Measurements from ENCODE around the gene MTCL1.

MTCL1 gene

DNA sequence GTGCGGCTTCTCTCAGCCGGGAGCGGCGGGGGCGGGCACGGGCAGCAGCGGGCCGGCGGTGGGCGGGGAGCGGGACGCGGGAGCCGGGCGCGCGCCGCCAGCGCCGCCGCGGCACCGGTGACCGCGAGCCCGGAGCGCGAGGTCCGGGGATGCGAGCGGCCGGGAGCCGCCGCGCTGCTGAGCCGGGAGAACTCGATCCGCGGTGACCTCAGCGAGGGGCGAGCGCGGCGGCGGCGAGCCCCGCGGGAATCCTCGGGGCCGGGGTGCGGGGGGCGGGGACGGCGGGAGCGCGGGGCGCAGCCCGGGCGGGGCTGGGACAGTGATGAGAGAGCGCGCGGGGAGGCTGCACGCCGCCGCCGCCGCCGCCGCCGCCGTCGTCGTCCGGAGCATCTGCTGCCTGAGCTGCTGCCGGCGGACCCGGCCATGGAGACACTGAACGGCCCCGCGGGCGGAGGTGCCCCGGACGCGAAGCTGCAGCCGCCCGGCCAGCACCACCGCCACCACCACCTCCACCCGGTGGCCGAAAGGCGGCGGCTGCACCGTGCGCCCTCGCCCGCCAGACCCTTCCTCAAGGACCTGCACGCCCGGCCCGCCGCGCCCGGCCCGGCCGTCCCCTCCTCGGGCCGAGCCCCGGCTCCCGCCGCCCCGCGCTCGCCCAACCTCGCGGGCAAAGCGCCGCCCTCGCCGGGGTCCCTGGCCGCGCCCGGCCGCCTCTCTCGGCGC lies at the start of gene MTCL1:
MTCL1 (plus strand) TSS at position 319 of the 723 bp plus-strand sequence; CDS start at position 424, 105 bp downstream.
- DNase-seq (ENCODE audit: low read depth, low spot score) = no peak

GRCh38 chr18:8656232-8656631 lies 49.1 kb upstream of the MTCL1 start:
- no peak for DNase-seq (ENCODE audit: low read depth, low spot score)

- DNase-seq (ENCODE audit: low read depth, low spot score) = no peak
Observed at GRCh38 chr18:8657050-8657820, 48.1 kb upstream of the MTCL1 start.

DNA sequence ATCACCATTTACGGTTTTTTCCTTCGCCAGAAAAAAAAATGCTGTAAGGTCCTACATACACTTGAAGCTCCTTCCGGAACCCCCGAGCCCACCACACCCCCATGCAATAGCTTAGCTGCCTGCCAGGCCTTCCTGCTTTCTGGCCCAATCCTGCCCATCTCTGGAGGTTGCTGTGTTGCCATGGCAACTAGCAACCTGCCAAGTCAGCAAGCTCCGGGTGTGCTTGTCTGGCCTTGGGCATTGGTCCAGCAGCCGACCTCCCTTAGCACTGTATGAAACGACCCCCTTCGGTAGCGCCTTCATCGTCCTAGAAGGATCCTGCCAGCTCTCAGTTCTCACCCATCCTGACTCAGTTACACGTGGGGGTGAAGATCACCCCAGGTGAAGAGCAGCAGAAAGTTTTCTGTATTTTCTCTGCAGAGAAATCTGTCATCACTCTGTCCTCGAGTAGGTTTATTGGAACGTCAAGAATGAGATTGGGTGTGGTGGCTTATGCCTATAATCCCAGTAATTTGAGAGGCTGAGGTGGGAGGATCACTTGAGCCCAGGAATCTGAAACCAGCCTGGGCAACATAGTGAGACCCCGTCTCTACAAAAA lies 47.4 kb upstream of the MTCL1 start:
- peak; percentile 49 for DNase-seq (ENCODE audit: low read depth, low spot score)

DNA sequence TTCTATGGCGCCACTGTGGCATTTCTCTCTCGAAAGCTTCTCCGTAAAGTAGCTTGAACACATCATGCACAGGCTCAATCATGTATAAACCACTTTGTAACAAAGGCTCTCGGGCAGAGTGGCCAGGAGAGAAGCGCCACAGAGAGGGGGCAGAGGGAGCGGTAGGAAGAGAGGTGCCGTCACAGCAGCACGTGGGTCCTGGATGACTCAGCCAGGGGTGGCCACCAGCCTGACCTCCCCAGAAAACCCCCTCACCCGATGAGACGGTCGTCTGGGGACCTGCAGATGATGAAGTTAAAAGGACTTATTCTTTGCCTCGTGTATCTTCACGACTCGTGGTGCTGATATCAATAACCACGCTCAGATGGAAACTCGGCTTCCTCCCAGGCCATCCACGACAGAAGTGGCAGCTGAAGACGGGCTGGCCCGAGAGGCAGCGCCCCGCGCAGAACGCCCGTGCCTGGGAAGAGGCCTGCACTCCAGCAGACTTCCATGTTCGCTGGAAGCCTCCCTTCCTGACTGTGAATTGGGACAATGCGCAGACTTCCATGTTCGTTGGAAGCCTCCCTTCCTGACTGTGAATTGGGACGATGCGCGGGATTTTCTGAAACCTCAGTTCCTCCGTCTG lies 46.4 kb upstream of the MTCL1 start:
- no peak for DNase-seq (ENCODE audit: low read depth, low spot score)

DNA sequence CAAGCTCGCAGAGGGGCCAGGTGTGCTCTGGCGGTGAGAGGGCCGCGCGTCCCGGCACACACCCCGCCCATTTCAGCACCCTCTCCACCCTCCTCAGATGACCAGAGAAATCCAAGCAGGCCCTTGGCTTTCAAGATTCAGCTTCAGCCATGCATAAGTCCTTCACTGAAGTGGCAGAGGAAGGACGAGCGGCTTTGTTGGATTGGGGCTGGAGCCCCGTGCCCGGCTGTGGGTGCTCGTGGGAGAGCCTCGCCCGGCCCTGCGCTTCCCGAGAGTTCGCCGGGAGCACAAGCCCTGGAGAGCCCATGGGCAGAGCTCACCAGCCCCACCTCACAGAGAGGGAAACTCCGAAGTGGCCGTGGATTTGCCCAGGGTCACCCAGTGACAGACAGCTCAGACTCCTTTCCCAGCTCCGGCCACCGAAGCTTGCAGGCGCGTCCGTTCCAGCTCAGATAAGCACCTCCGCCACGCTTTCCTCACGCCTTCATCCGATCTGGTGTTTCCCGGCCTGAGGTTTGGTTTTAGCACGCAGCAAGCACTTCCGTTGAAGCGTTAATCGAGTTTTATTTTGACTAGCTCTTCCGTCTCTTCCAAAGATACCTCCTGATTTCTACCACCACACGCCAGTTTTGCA lies 45.6 kb upstream of the MTCL1 start:
- no peak for DNase-seq (ENCODE audit: low read depth, low spot score)

DNA sequence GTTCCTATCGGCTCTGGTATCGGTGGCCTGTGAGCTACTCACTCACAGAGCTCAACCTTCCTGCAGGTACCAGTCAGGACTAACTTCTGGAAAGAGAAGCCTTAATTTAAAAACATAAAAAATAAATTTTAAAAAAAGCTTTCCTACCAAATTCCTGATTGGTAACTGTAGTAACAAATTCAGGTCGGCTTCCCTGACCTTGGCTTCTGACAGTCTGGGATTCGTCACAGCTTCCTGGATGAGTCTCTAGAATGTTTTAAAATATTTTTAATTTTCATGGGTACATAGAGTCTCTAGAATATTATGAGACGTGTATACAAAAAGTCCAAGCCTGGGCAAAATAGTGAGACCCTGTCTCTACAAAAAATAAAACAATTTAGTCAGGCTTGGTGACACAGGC lies 45.0 kb upstream of the MTCL1 start:
- DNase-seq (ENCODE audit: low read depth, low spot score) = no peak

DNA sequence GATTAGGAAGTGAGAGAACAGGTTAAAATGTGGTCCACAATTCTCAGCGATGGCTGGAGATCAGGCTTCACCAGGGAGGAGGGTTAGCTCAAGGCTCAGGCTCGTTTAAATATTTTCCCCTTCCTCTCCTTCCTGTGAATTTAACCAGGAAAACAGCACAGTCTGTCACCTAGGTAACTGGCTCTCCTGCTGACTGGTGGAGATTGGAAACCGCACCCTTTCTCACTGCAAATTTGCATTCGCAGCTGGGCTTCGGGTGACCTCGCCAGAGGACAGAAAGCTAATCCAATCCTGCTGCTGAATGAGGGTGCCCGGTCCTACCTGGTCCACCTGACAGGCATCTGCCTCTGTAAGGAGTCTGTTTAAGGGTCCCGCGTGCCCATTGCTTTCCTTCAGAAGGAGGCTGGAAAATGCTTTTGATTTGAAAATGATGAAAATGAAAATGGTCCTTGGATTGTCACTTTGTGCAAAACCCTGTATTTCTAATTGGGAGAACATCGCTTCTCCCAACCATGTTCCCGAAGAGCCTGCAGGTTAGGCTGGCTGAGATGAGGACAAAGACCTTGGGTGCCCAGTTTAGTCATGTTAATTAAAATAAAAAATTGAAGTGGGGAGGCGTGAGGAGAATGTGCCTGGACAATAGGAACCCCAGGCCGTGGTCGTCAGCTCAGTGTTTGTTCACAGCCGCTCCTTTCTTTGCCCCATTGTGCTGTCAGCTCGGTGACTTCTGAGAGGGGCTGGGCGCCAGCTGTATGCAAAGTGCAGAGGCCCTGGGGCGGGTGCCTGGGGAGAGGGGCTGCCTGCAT lies 43.4 kb upstream of the MTCL1 start:
- peak; percentile 91 for DNase-seq (ENCODE audit: low read depth, low spot score)

DNA sequence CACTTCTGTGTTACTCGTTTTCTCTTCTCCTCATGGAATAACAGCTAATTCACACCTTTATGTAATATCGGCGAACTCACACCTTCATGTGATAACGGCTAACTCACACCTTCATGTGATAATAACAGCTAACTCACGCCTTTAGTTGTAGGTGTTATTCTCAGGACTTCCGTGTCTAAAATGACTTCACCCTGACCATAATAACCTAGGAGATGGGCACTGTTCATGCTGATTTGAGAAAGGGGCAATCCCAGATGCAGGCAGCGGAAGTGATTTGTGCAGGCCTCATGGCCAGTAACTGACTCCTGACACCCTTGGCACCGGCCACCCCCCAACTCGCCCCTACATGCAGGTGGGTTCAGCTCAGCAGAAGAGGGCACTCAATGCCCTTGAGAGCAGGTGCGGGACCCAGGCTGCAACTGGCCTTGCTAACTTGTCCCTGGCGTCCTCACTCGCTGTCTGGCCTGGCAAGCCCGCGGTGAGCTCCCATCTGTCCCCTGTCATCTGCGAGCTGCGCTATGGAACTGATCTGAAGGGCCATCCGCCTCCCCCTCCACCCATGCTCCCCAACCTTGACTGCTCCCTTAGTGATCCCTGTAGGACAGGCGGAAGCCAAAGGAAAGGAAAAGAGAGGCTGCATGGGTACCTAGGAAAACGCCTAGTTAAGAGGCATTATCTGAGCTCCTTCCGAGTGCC lies 42.6 kb upstream of the MTCL1 start:
- no peak for DNase-seq (ENCODE audit: low read depth, low spot score)

DNA sequence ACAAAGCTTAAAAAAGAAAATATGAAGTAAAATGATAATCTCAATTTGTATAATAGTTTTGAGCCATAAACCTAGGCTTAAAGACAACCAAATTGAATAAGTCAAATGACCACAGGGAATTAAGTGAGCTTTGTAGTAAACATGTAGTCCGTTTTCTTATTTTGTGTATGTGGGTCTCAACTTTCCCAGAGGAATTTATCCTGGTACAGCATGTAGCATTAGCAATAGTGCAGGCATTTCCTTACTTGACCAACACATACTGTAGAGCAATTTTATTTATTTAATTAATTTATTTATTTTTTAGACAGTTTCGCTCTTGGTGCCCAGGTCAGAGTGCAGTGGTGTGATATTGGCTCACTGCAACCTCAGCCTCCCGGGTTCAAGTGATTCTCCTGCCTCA lies 37.5 kb upstream of the MTCL1 start:
- DNase-seq (ENCODE audit: low read depth, low spot score) = no peak

DNA sequence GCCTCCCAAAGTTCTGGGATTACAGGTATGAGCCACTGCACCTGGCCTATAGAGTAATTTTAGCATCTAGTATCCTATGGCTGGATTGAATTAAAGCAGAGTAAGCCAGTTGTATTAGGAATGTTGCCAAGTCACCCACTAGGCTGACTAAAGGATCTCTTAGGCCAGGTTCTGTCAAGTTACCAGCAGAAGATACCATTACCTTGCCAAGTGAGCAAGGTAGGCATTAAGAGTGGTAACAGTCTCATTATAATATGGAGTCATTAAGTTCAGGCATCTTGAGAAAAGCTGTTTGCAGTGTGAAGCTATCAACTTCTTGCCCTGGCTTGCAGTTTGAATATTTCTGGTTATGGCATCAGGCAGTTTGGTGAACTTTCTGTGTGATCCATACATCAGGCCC lies 37.0 kb upstream of the MTCL1 start:
- no peak for DNase-seq (ENCODE audit: low read depth, low spot score)

DNA sequence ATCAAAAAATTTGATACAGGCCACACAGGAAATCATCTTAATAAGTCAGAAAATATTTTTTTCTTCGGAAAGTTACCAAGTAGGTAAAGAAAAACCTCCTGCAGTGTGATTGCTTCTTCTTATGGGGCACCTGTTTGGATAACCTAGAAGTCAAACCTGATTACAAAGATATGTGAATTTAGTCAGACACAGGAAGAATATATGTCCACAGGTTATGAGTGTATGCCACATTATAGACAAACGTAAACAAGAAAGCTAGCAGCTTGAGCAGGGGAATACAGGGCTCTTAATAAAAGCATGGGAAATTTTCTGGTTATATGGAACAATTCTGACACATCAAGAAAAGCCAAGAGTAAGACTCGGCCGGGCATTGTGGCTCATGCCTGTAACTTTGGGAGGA lies 35.8 kb upstream of the MTCL1 start:
- DNase-seq (ENCODE audit: low read depth, low spot score) = no peak

GRCh38 chr18:8673256-8674209 lies 31.8 kb upstream of the MTCL1 start:
- no peak for DNase-seq (ENCODE audit: low read depth, low spot score)

GRCh38 chr18:8675057-8675456 lies 30.3 kb upstream of the MTCL1 start:
- no peak for DNase-seq (ENCODE audit: low read depth, low spot score)

GRCh38 chr18:8681196-8681595 lies 24.2 kb upstream of the MTCL1 start:
- DNase-seq (ENCODE audit: low read depth, low spot score) = no peak

GRCh38 chr18:8684577-8684976 lies 20.8 kb upstream of the MTCL1 start:
- no peak for DNase-seq (ENCODE audit: low read depth, low spot score)

- DNase-seq (ENCODE audit: low read depth, low spot score) = peak; percentile 76
Observed at GRCh38 chr18:8685141-8685913, 20.0 kb upstream of the MTCL1 start.

- no peak for DNase-seq (ENCODE audit: low read depth, low spot score)
Observed at GRCh38 chr18:8685914-8686216, 19.5 kb upstream of the MTCL1 start.

- no peak for DNase-seq (ENCODE audit: low read depth, low spot score)
Observed at GRCh38 chr18:8686611-8687010, 18.7 kb upstream of the MTCL1 start.
